B cell (primary cell): ENCODE data around the gene EFL1.

ENCODE experiments used
- EZH2 ChIP-seq: IDR thresholded peaks from 2 replicates; pipeline ENCODE4 v1.6.1; 2012; ENCODE audit warnings: borderline replicate concordance, low read depth, mild to moderate bottlenecking, moderate library complexity, low read length; ENCODE audit not compliant: insufficient read depth, poor library complexity, severe bottlenecking
- TF ChIP-seq, protein P1 (sequence below): fragments of 200-600 bp; IDR thresholded peaks from one replicate; pipeline ENCODE4 v1.8.0; 2022; ENCODE audit warnings: antibody characterized with exemption, mild to moderate bottlenecking

DNA sequence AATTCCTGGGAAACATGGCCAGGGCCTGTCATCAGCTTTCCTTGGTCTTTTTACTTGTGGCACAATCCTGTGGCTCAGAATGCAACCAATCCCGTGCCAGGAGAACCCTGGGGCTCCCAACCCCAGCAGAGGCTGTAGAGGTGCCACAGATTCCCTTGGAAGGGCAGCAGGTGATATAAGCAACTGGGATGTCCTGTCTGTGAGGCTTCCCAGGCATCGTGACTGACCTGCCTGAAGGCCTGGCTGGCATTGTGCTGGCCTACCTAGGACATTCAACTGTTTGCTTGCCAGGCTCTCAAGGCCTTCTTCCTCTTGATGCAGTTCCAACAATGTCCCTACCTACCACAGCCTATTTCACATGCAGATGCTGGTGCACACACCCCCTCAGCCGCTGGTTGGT, 144.5 kb downstream of the EFL1 start:
- TF ChIP-seq, protein P1, sequence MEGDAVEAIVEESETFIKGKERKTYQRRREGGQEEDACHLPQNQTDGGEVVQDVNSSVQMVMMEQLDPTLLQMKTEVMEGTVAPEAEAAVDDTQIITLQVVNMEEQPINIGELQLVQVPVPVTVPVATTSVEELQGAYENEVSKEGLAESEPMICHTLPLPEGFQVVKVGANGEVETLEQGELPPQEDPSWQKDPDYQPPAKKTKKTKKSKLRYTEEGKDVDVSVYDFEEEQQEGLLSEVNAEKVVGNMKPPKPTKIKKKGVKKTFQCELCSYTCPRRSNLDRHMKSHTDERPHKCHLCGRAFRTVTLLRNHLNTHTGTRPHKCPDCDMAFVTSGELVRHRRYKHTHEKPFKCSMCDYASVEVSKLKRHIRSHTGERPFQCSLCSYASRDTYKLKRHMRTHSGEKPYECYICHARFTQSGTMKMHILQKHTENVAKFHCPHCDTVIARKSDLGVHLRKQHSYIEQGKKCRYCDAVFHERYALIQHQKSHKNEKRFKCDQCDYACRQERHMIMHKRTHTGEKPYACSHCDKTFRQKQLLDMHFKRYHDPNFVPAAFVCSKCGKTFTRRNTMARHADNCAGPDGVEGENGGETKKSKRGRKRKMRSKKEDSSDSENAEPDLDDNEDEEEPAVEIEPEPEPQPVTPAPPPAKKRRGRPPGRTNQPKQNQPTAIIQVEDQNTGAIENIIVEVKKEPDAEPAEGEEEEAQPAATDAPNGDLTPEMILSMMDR = no peak
- no peak for TF ChIP-seq EZH2
